GM23338 (cell line): ENCODE measurements around the gene ARPC4. TPM values are rescaled to one million over a fixed set of nuclear protein-coding genes. Genes with fewer than 3 reads are reported as not detected.

Experiments used
- ATAC-seq: fragments of 200-7000 bp; cut with Tn5 transposase; 3 replicates; pipeline ENCODE4 v1.9.1; 2020
- DNase-seq: peaks from one replicate; pipeline ENCODE4 v3.0.0-alpha.2; 2015; ENCODE audit warnings: low spot score
- H2AFZ ChIP-seq: fragments of 200-600 bp; sonication (generic); 2 replicates; pipeline ENCODE4 v1.8.0; 2016; ENCODE audit warnings: antibody characterized with exemption, mild to moderate bottlenecking, moderate library complexity
- H3F3A ChIP-seq: fragments of 200-600 bp; sonication (generic); replicated peaks from 2 replicates; pipeline ENCODE4 v1.8.0; 2017; ENCODE audit warnings: antibody characterized with exemption, mixed run types, low read depth
- H3K27ac ChIP-seq: fragments of 200-600 bp; sonication (generic); 2 replicates; pipeline ENCODE4 v1.6.1; 2016; ENCODE audit warnings: low read depth
- H3K27me3 ChIP-seq: fragments of 200-600 bp; sonication (generic); 2 replicates; pipeline ENCODE4 v1.8.0; 2016; ENCODE audit warnings: mild to moderate bottlenecking, mixed run types, moderate library complexity; ENCODE audit not compliant: insufficient read depth
- H3K36me3 ChIP-seq: fragments of 200-600 bp; sonication (generic); 2 replicates; pipeline ENCODE4 v1.8.0; 2016; ENCODE audit warnings: mild to moderate bottlenecking; ENCODE audit not compliant: insufficient read depth
- H3K4me1 ChIP-seq: fragments of 200-600 bp; sonication (generic); 2 replicates; pipeline ENCODE4 v1.8.0; 2016; ENCODE audit warnings: mild to moderate bottlenecking, moderate library complexity; ENCODE audit not compliant: insufficient read depth
- H3K4me2 ChIP-seq: fragments of 200-600 bp; sonication (generic); 2 replicates; pipeline ENCODE4 v1.7.1; 2017; ENCODE audit warnings: mixed run types
- H3K4me3 ChIP-seq: fragments of 200-600 bp; sonication (generic); 2 replicates; pipeline ENCODE4 v1.6.1; 2016; ENCODE audit warnings: mixed run types
- H3K79me2 ChIP-seq: fragments of 200-600 bp; sonication (generic); replicated peaks from 2 replicates; pipeline ENCODE4 v1.8.0; 2017; ENCODE audit warnings: mild to moderate bottlenecking; ENCODE audit not compliant: insufficient read depth
- H3K9me2 ChIP-seq: fragments of 200-600 bp; sonication (generic); 2 replicates; pipeline ENCODE4 v1.8.0; 2017; ENCODE audit not compliant: insufficient read depth
- H4K20me1 ChIP-seq: fragments of 200-600 bp; sonication (generic); replicated peaks from 2 replicates; pipeline ENCODE4 v1.8.0; 2017; ENCODE audit warnings: mild to moderate bottlenecking; ENCODE audit not compliant: insufficient read depth
- H3K27ac Mint-ChIP-seq: 2 replicates; pipeline ENCODE4 v1.8.0; 2020; ENCODE audit warnings: inconsistent platforms, mild to moderate bottlenecking, moderate library complexity, mixed read lengths
- H3K27me3 Mint-ChIP-seq: 3 replicates; pipeline ENCODE4 v1.8.0; 2022; ENCODE audit warnings: low read depth, mild to moderate bottlenecking, moderate library complexity, mixed read lengths, inconsistent platforms; ENCODE audit not compliant: insufficient read depth, poor library complexity
- H3K36me3 Mint-ChIP-seq: 3 replicates; pipeline ENCODE4 v1.8.0; 2021; ENCODE audit warnings: low read depth, mild to moderate bottlenecking, inconsistent platforms, moderate library complexity, mixed read lengths
- H3K4me1 Mint-ChIP-seq: 3 replicates; pipeline ENCODE4 v1.8.0; 2020; ENCODE audit warnings: mild to moderate bottlenecking, inconsistent platforms, mixed read lengths
- H3K4me3 Mint-ChIP-seq: 3 replicates; pipeline ENCODE4 v1.8.0; 2021; ENCODE audit warnings: moderate library complexity, mild to moderate bottlenecking, inconsistent platforms, mixed read lengths
- H3K9me3 Mint-ChIP-seq: 3 replicates; pipeline ENCODE4 v1.8.0; 2020; ENCODE audit warnings: moderate library complexity, mild to moderate bottlenecking, inconsistent platforms, mixed read lengths
- EZH2 ChIP-seq: fragments of 200-600 bp; sonication (generic); IDR thresholded peaks from one replicate; pipeline ENCODE4 v1.8.0; 2017; ENCODE audit warnings: antibody characterized with exemption, mild to moderate bottlenecking, low read depth; ENCODE audit not compliant: unreplicated experiment
- JUNB ChIP-seq: IDR thresholded peaks from one replicate; pipeline ENCODE4 v1.6.1; 2016; ENCODE audit warnings: antibody characterized with exemption; ENCODE audit not compliant: unreplicated experiment
- NANOG ChIP-seq: IDR thresholded peaks from 2 replicates; pipeline ENCODE4 v1.6.1; 2016; ENCODE audit warnings: antibody characterized with exemption, borderline replicate concordance
- STAT1 ChIP-seq: IDR thresholded peaks from one replicate; pipeline ENCODE4 v1.6.1; 2016; ENCODE audit warnings: antibody characterized with exemption; ENCODE audit not compliant: unreplicated experiment
- ZNF462 ChIP-seq: fragments of 250-450 bp; sonication (Bioruptor Pico); IDR thresholded peaks from 2 replicates; pipeline ENCODE4 v1.5.0; 2020; ENCODE audit warnings: mild to moderate bottlenecking, moderate library complexity
- polyA plus RNA-seq: library from polyadenylated mRNA; unstranded; fragments of >200 nt; fragmentation: Nextera tagmentation; extraction: Ambion mirVana; gene quantifications from 2 replicates; pipeline ENCODE4 v1.2.1, GENCODE V29; 2016
- total RNA-seq: library from RNA; depleted of rRNA; stranded (reverse); fragments of >200 nt; shearing (Covaris generic); gene quantifications from 2 replicates; pipeline ENCODE4 v1.2.3, GENCODE V29; 2014

Gene ARPC4
- total and polyA plus RNA-seq, 2 experiments from 2014 or later = 71.9 to 176 TPM

GRCh38 chr3:9785602-9786001 is 7.3 kb upstream of the ARPC4 start:
- no peaks in the 10 kb centered on the region for H3K9me2 ChIP-seq
- no peak overlapping the region for H3K4me3 ChIP-seq
- Mint-ChIP-seq H3K4me1 (no peaks in the 10 kb centered on the region), H3K4me3 (no peak overlapping the region), H3K36me3 (peaks cover 80% of the 10 kb centered on the region), H3K27me3 (peaks cover 3% of the 10 kb centered on the region), H3K27ac (no peak overlapping the region), H3K9me3 (no peaks in the 10 kb centered on the region)
- H3K36me3 ChIP-seq = peaks cover 10% of the 10 kb centered on the region; the same call in 1 of the 2 replicates
- no peak overlapping the region for H2AFZ ChIP-seq
- no peaks in the 10 kb centered on the region for H3K79me2 ChIP-seq
- no peak overlapping the region for H3K4me2 ChIP-seq
- no peaks in the 10 kb centered on the region; the same call in 1 of the 2 replicates for H4K20me1 ChIP-seq
- TF ChIP-seq ZNF462 (no peak), STAT1 (no peak), EZH2 (no peak), JUNB (no peak)
- 0 out of 2 replicates have a peak, but pooled peaks cover 8% of the 10 kb centered on the region for H3F3A ChIP-seq
- H3K4me1 ChIP-seq = no peaks in the 10 kb centered on the region
- no peak for ATAC-seq
- no peaks in the 10 kb centered on the region for H3K27me3 ChIP-seq
- DNase-seq = no peak
- H3K27ac ChIP-seq = no peak overlapping the region

- Histone ChIP-seq H3K4me3 (no peak overlapping the region), H3K79me2 (no peaks in the 10 kb centered on the region), H3K9me2 (no peaks in the 10 kb centered on the region), H3K4me2 (no peak overlapping the region), H2AFZ (no peak overlapping the region), H3K4me1 (no peaks in the 10 kb centered on the region), H3K36me3 (peaks cover 10% of the 10 kb centered on the region; the same call in 1 of the 2 replicates), H3F3A (0 out of 2 replicates have a peak, but pooled peaks cover 8% of the 10 kb centered on the region), H3K27me3 (no peaks in the 10 kb centered on the region), H3K27ac (no peak overlapping the region), H4K20me1 (no peaks in the 10 kb centered on the region)
- no peak overlapping the region for H3K4me3 Mint-ChIP-seq
- no peaks in the 10 kb centered on the region for H3K4me1 Mint-ChIP-seq
- H3K27me3 Mint-ChIP-seq = peaks cover 3% of the 10 kb centered on the region
- H3K27ac Mint-ChIP-seq = no peak overlapping the region
- H3K36me3 Mint-ChIP-seq = peaks cover 77% of the 10 kb centered on the region
- ATAC-seq = no peak
- no peak for DNase-seq
- H3K9me3 Mint-ChIP-seq = no peaks in the 10 kb centered on the region
- TF ChIP-seq NANOG (no peak), EZH2 (no peak), ZNF462 (no peak), JUNB (no peak)
Observed at GRCh38 chr3:9786209-9786739, 6.6 kb upstream of the ARPC4 start.
